Loucy (cell line): Measurements from ENCODE around the gene MRNIP.

Source experiments
- H2AFZ ChIP-seq: fragments of 200-600 bp; sonication (generic); 2 replicates; pipeline ENCODE4 v1.6.0; 2016; ENCODE audit warnings: antibody characterized with exemption, mild to moderate bottlenecking, low read length, moderate library complexity
- H3F3A ChIP-seq: fragments of 200-600 bp; 2 replicates; pipeline ENCODE4 v1.6.0; 2016; ENCODE audit warnings: antibody characterized with exemption, low read depth, mild to moderate bottlenecking
- H3K27me3 ChIP-seq: fragments of 200-600 bp; sonication (generic); 2 replicates; pipeline ENCODE4 v1.6.1; 2014; ENCODE audit warnings: low read length, mild to moderate bottlenecking; ENCODE audit not compliant: insufficient read depth, poor library complexity, severe bottlenecking
- H3K36me3 ChIP-seq: fragments of 200-600 bp; sonication (generic); 2 replicates; pipeline ENCODE4 v1.6.1; 2016; ENCODE audit warnings: low read length; ENCODE audit not compliant: insufficient read depth
- H3K4me1 ChIP-seq: fragments of 200-600 bp; sonication (generic); 2 replicates; pipeline ENCODE4 v1.5.1; 2014; ENCODE audit warnings: low read length, mild to moderate bottlenecking; ENCODE audit not compliant: insufficient read depth, poor library complexity, severe bottlenecking
- H3K4me2 ChIP-seq: fragments of 200-600 bp; sonication (generic); 2 replicates; pipeline ENCODE4 v1.6.0; 2014; ENCODE audit warnings: antibody characterized with exemption, low read length, low read depth, mild to moderate bottlenecking; ENCODE audit not compliant: poor library complexity, severe bottlenecking
- H3K4me3 ChIP-seq: fragments of 200-600 bp; sonication (generic); 2 replicates; pipeline ENCODE4 v1.5.1; 2014; ENCODE audit warnings: low read length, mild to moderate bottlenecking, mixed read lengths; ENCODE audit not compliant: poor library complexity, severe bottlenecking
- H3K79me2 ChIP-seq: fragments of 200-600 bp; sonication (generic); 2 replicates; pipeline ENCODE4 v1.6.1; 2014; ENCODE audit warnings: low read length; ENCODE audit not compliant: insufficient read depth
- H3K9ac ChIP-seq: fragments of 200-600 bp; sonication (generic); 2 replicates; pipeline ENCODE4 v1.6.0; 2014; ENCODE audit warnings: mild to moderate bottlenecking, low read depth, low read length, moderate library complexity; ENCODE audit not compliant: poor library complexity, severe bottlenecking
- H3K9me2 ChIP-seq: fragments of 200-600 bp; sonication (generic); replicated peaks from 2 replicates; pipeline ENCODE4 v1.6.1; 2016; ENCODE audit warnings: low read depth, low read length, mixed read lengths
- H3K9me3 ChIP-seq: fragments of 200-600 bp; sonication (generic); 2 replicates; pipeline ENCODE4 v1.6.1; 2014; ENCODE audit warnings: mild to moderate bottlenecking, antibody characterized with exemption, low read length, low read depth; ENCODE audit not compliant: insufficient read depth
- H4K20me1 ChIP-seq: fragments of 200-600 bp; sonication (generic); 2 replicates; pipeline ENCODE4 v1.6.0; 2014; ENCODE audit warnings: antibody characterized with exemption, low read length, mild to moderate bottlenecking; ENCODE audit not compliant: insufficient read depth, poor library complexity, severe bottlenecking
- EZH2phosphoT487 ChIP-seq: fragments of 200-600 bp; IDR thresholded peaks from 2 replicates; pipeline ENCODE4 v1.6.1; 2018; ENCODE audit warnings: antibody characterized with exemption, mild to moderate bottlenecking, moderate library complexity, borderline replicate concordance
- TF ChIP-seq, protein P1 (sequence below): fragments of 200-600 bp; sonication (generic); conservative IDR thresholded peaks from 2 replicates; pipeline ENCODE4 v1.5.1; 2014; ENCODE audit warnings: mild to moderate bottlenecking, antibody characterized with exemption, low read length

Gene MRNIP

GRCh38 chr5:179878222-179879002 lies 19.8 kb upstream of the MRNIP start:
- Histone ChIP-seq H3K9me2 (no peaks in the 10 kb centered on the region), H4K20me1 (no peaks in the 10 kb centered on the region)
- TF ChIP-seq, protein P1, sequence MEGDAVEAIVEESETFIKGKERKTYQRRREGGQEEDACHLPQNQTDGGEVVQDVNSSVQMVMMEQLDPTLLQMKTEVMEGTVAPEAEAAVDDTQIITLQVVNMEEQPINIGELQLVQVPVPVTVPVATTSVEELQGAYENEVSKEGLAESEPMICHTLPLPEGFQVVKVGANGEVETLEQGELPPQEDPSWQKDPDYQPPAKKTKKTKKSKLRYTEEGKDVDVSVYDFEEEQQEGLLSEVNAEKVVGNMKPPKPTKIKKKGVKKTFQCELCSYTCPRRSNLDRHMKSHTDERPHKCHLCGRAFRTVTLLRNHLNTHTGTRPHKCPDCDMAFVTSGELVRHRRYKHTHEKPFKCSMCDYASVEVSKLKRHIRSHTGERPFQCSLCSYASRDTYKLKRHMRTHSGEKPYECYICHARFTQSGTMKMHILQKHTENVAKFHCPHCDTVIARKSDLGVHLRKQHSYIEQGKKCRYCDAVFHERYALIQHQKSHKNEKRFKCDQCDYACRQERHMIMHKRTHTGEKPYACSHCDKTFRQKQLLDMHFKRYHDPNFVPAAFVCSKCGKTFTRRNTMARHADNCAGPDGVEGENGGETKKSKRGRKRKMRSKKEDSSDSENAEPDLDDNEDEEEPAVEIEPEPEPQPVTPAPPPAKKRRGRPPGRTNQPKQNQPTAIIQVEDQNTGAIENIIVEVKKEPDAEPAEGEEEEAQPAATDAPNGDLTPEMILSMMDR, result no peak
- no peak for TF ChIP-seq EZH2phosphoT487

GRCh38 chr5:179876610-179876952 lies 18.0 kb upstream of the MRNIP start:
- Histone ChIP-seq H3K4me2 (no peak overlapping the region), H3K36me3 (peaks cover 5% of the 10 kb centered on the region; the same call in 1 of the 2 replicates), H3K27me3 (no peaks in the 10 kb centered on the region), H2AFZ (no peak overlapping the region), H3K9ac (no peak overlapping the region), H3K9me2 (no peaks in the 10 kb centered on the region), H4K20me1 (no peaks in the 10 kb centered on the region), H3F3A (no peaks in the 10 kb centered on the region), H3K4me3 (no peak overlapping the region), H3K79me2 (no peaks in the 10 kb centered on the region), H3K9me3 (no peaks in the 10 kb centered on the region), H3K4me1 (no peaks in the 10 kb centered on the region)
- no peak for TF ChIP-seq EZH2phosphoT487
- TF ChIP-seq, protein P1, result no peak

More at GRCh38 chr5:179878222-179879002, 19.8 kb upstream of the MRNIP start:
- Histone ChIP-seq H3K4me2 (no peak overlapping the region), H3K4me1 (no peaks in the 10 kb centered on the region), H3F3A (no peaks in the 10 kb centered on the region), H3K9me3 (no peaks in the 10 kb centered on the region), H3K9ac (no peak overlapping the region), H3K27me3 (no peaks in the 10 kb centered on the region), H3K79me2 (no peaks in the 10 kb centered on the region), H2AFZ (no peak overlapping the region), H3K36me3 (no peaks in the 10 kb centered on the region; the same call in 1 of the 2 replicates), H3K4me3 (no peak overlapping the region)

- peaks cover 5% of the 10 kb centered on the region; the same call in 1 of the 2 replicates for H3K36me3 ChIP-seq
- TF ChIP-seq, protein P1, result no peak
- TF ChIP-seq EZH2phosphoT487, result no peak
- no peaks in the 10 kb centered on the region for H3K9me2 ChIP-seq
- H2AFZ ChIP-seq, result no peak overlapping the region
- no peak overlapping the region for H3K9ac ChIP-seq
- H3K4me1 ChIP-seq, result no peaks in the 10 kb centered on the region
- no peak overlapping the region for H3K4me3 ChIP-seq
- no peaks in the 10 kb centered on the region for H4K20me1 ChIP-seq
- no peaks in the 10 kb centered on the region for H3K9me3 ChIP-seq
- no peaks in the 10 kb centered on the region for H3K79me2 ChIP-seq
- no peaks in the 10 kb centered on the region for H3K27me3 ChIP-seq
- H3F3A ChIP-seq, result no peaks in the 10 kb centered on the region
- H3K4me2 ChIP-seq, result no peak overlapping the region
Observed at GRCh38 chr5:179875741-179876609, 17.4 kb upstream of the MRNIP start.
